Loucy (cell line): ENCODE results near the gene LMBR1.

Experiments
- H2AFZ ChIP-seq: fragments of 200-600 bp; sonication (generic); 2 replicates; pipeline ENCODE4 v1.6.0; 2016; ENCODE audit warnings: antibody characterized with exemption, mild to moderate bottlenecking, low read length, moderate library complexity
- H3F3A ChIP-seq: fragments of 200-600 bp; 2 replicates; pipeline ENCODE4 v1.6.0; 2016; ENCODE audit warnings: antibody characterized with exemption, low read depth, mild to moderate bottlenecking
- H3K27me3 ChIP-seq: fragments of 200-600 bp; sonication (generic); 2 replicates; pipeline ENCODE4 v1.6.1; 2014; ENCODE audit warnings: low read length, mild to moderate bottlenecking; ENCODE audit not compliant: insufficient read depth, poor library complexity, severe bottlenecking
- H3K36me3 ChIP-seq: fragments of 200-600 bp; sonication (generic); 2 replicates; pipeline ENCODE4 v1.6.1; 2016; ENCODE audit warnings: low read length; ENCODE audit not compliant: insufficient read depth
- H3K4me1 ChIP-seq: fragments of 200-600 bp; sonication (generic); 2 replicates; pipeline ENCODE4 v1.5.1; 2014; ENCODE audit warnings: low read length, mild to moderate bottlenecking; ENCODE audit not compliant: insufficient read depth, poor library complexity, severe bottlenecking
- H3K4me2 ChIP-seq: fragments of 200-600 bp; sonication (generic); 2 replicates; pipeline ENCODE4 v1.6.0; 2014; ENCODE audit warnings: antibody characterized with exemption, low read length, low read depth, mild to moderate bottlenecking; ENCODE audit not compliant: poor library complexity, severe bottlenecking
- H3K4me3 ChIP-seq: fragments of 200-600 bp; sonication (generic); 2 replicates; pipeline ENCODE4 v1.5.1; 2014; ENCODE audit warnings: low read length, mild to moderate bottlenecking, mixed read lengths; ENCODE audit not compliant: poor library complexity, severe bottlenecking
- H3K79me2 ChIP-seq: fragments of 200-600 bp; sonication (generic); 2 replicates; pipeline ENCODE4 v1.6.1; 2014; ENCODE audit warnings: low read length; ENCODE audit not compliant: insufficient read depth
- H3K9ac ChIP-seq: fragments of 200-600 bp; sonication (generic); 2 replicates; pipeline ENCODE4 v1.6.0; 2014; ENCODE audit warnings: mild to moderate bottlenecking, low read depth, low read length, moderate library complexity; ENCODE audit not compliant: poor library complexity, severe bottlenecking
- H3K9me2 ChIP-seq: fragments of 200-600 bp; sonication (generic); replicated peaks from 2 replicates; pipeline ENCODE4 v1.6.1; 2016; ENCODE audit warnings: low read depth, low read length, mixed read lengths
- H3K9me3 ChIP-seq: fragments of 200-600 bp; sonication (generic); 2 replicates; pipeline ENCODE4 v1.6.1; 2014; ENCODE audit warnings: mild to moderate bottlenecking, antibody characterized with exemption, low read length, low read depth; ENCODE audit not compliant: insufficient read depth
- H4K20me1 ChIP-seq: fragments of 200-600 bp; sonication (generic); 2 replicates; pipeline ENCODE4 v1.6.0; 2014; ENCODE audit warnings: antibody characterized with exemption, low read length, mild to moderate bottlenecking; ENCODE audit not compliant: insufficient read depth, poor library complexity, severe bottlenecking
- CTCF ChIP-seq: fragments of 200-600 bp; sonication (generic); conservative IDR thresholded peaks from 2 replicates; pipeline ENCODE4 v1.5.1; 2014; ENCODE audit warnings: mild to moderate bottlenecking, antibody characterized with exemption, low read length
- EZH2phosphoT487 ChIP-seq: fragments of 200-600 bp; IDR thresholded peaks from 2 replicates; pipeline ENCODE4 v1.6.1; 2018; ENCODE audit warnings: antibody characterized with exemption, mild to moderate bottlenecking, moderate library complexity, borderline replicate concordance

LMBR1 gene

DNA sequence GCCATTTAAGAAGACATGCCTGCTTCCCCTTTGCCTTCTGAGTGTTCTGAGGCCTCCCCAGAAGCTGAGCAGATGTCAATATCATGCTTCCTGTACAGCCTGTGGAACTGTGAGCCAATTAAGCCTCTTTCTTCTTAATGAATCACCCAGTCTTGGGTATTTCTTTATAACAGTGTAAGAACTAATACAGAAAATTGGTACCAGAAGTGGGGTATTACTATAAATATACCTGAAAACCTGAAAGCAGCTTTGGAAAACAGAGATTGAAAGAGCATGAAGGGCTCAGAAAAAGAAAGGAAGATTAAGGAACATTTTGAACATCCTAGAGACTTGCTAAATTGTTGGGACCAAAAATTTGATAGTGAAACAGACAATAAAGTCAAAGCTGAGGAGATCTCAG, 264.4 kb downstream of the LMBR1 start:
- Histone ChIP-seq H3K4me2 (no peak overlapping the region), H3F3A (no peaks in the 10 kb centered on the region), H3K9me2 (no peaks in the 10 kb centered on the region), H4K20me1 (no peaks in the 10 kb centered on the region), H3K27me3 (no peaks in the 10 kb centered on the region), H3K4me1 (no peaks in the 10 kb centered on the region), H3K4me3 (no peak overlapping the region), H3K79me2 (no peaks in the 10 kb centered on the region), H3K9ac (no peak overlapping the region), H3K36me3 (no peaks in the 10 kb centered on the region), H2AFZ (no peak overlapping the region), H3K9me3 (peaks cover 4% of the 10 kb centered on the region; the same call in 1 of the 2 replicates)
- TF ChIP-seq EZH2phosphoT487 (no peak), CTCF (no peak)
